Measurements from ENCODE around the gene AKAP6. TPM values are rescaled to one million over a fixed set of nuclear protein-coding genes. Genes with fewer than 3 reads are reported as not detected.

The AKAP6 gene
- total and polyA plus RNA-seq, 2 of the 8 experiments (the other 6 are each of a cell fraction or from before 2014, with no cell fraction given): 0.09 to 0.89 TPM

DNA sequence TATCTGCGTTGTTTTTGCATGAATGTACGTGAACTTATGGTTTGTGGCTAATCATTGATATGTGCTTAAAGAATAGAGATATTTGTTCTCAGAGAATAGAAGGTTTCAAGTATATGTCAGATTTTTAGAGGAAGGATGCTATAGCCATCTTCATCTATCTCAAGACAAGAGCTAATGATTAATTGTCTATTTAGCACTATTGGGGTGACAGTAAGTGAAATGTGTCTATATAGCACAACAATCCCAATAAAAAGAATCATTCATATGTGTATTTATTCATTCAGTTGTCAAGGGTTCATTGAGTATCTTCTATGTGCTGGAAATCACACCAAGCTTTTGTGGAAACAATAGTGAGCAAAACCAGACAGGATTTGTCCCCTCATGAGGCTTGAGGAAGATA, 310.1 kb downstream of the AKAP6 start:
- H3K4ac ChIP-seq (replicated peaks; ENCODE audit: insufficient read length, low read depth, low read length): no peak overlapping the region
- no peaks in the 10 kb centered on the region for H3K79me2 ChIP-seq (ENCODE audit: control insufficient read depth in 1 of 2, insufficient read depth in 2 of 2, low read length in 2 of 2)
- H3K9me3 ChIP-seq (ENCODE audit: insufficient read depth in 2 of 2, low read depth in 1 of 2, low read length in 1 of 2): no peaks in the 10 kb centered on the region
- no peaks in the 10 kb centered on the region for H4K20me1 ChIP-seq (replicated peaks in 1 of 2; ENCODE audit: control insufficient read depth in 1 of 2, insufficient read depth in 2 of 2, low read length in 2 of 2)
- H3K9ac ChIP-seq (replicated peaks in 1 of 4; ENCODE audit: extremely low read depth in 1 of 4, low read depth in 3 of 4, low read length in 3 of 4): no peak overlapping the region
- H3K4me2 ChIP-seq (ENCODE audit: insufficient read depth in 1 of 2, low read depth in 2 of 2, low read length in 2 of 2): no peak overlapping the region
- no peak overlapping the region for H2BK120ac ChIP-seq (replicated peaks; ENCODE audit: low read depth, low read length)
- no peak overlapping the region for H3K4me3 ChIP-seq (ENCODE audit: extremely low read depth in 1 of 4, insufficient read depth in 2 of 4, low read depth in 3 of 4, low read length in 4 of 4)
- WGBS, 2 experiments (ENCODE audit: extremely low coverage in 1 of 2, insufficient coverage in 1 of 2, insufficient read length in 1 of 2, insufficient replicate concordance in 2 of 2, low coverage in 1 of 2, low lambda C conversion rate in 2 of 2, missing lambda C conversion rate in 1 of 2): 89% methylated on average over 2 of the region's 2 CpGs; no CpG with 5 or more reads in 1 of the 2 experiments
- DNase-seq (ENCODE audit: low read depth in 1 of 2, low spot score in 2 of 2) (no peak), FAIRE-seq (no peak)
- H3K18ac ChIP-seq (ENCODE audit: extremely low read depth, low read length): no peak overlapping the region
- no peak overlapping the region for H2AFZ ChIP-seq (ENCODE audit: low read length)
- H3K23me2 ChIP-seq (ENCODE audit: low read depth, low read length): no peaks in the 10 kb centered on the region; the same call in 1 of the 2 replicates
- H2BK20ac ChIP-seq (ENCODE audit: low read length): no peak overlapping the region
- no peak overlapping the region for H2BK15ac ChIP-seq (ENCODE audit: low read length)
- H3K14ac ChIP-seq (ENCODE audit: insufficient read length): no peak overlapping the region
- no peaks in the 10 kb centered on the region for H3K27me3 ChIP-seq (replicated peaks in 1 of 4; ENCODE audit: control insufficient read depth in 3 of 4, extremely low read depth in 1 of 4, insufficient read depth in 3 of 4, low read length in 3 of 4)
- POLR2A ChIA-PET (ENCODE audit: partially characterized antibody): no interaction called here
- H3K36me3 ChIP-seq (ENCODE audit: control insufficient read depth in 2 of 4, insufficient read depth in 4 of 4, low read length in 3 of 4): no peaks in the 10 kb centered on the region
- H3K56ac ChIP-seq (replicated peaks; ENCODE audit: insufficient read length, low read depth, low read length): no peak overlapping the region
- H3K79me1 ChIP-seq (ENCODE audit: low read depth, low read length): no peaks in the 10 kb centered on the region
- no peak overlapping the region for H3K27ac ChIP-seq (ENCODE audit: low read depth, low read length)
- H4K8ac ChIP-seq (ENCODE audit: extremely low read depth, insufficient read depth, low read length): no peak overlapping the region
- no peak overlapping the region for H2BK5ac ChIP-seq (ENCODE audit: low read depth, low read length)
- no peak overlapping the region for H4K91ac ChIP-seq (replicated peaks; ENCODE audit: insufficient read length, low read length)
- no peak overlapping the region for H4K5ac ChIP-seq (ENCODE audit: insufficient read length, low read depth, low read length)
- H2AK5ac ChIP-seq (ENCODE audit: low read depth, low read length): no peak overlapping the region
- CTCF ChIA-PET (ENCODE audit: partially characterized antibody): no interaction called here
- no peak overlapping the region for H2BK12ac ChIP-seq (ENCODE audit: low read depth, low read length)
- no peak overlapping the region for H3K23ac ChIP-seq (ENCODE audit: insufficient read length)
- H3K4me1 ChIP-seq (replicated peaks in 1 of 4; ENCODE audit: control insufficient read depth in 3 of 4, insufficient read depth in 4 of 4, low read length in 3 of 4): no peaks in the 10 kb centered on the region
- TF ChIP-seq HDAC2 (IDR thresholded peaks at IDR 0.05; ENCODE audit: borderline replicate concordance in 1 of 2, low read depth in 2 of 2, low read length in 2 of 2) (no peak), SP4 (IDR thresholded peaks at IDR 0.05; ENCODE audit: low read length) (no peak), SAP30 (IDR thresholded peaks at IDR 0.05; ENCODE audit: insufficient read depth, insufficient replicate concordance, low read length) (no peak), CEBPB (IDR thresholded peaks at IDR 0.05; ENCODE audit: low read depth, low read length) (no peak), FOSL1 (IDR thresholded peaks at IDR 0.05; ENCODE audit: insufficient read depth, low read depth, low read length) (no peak), TAF1 (IDR thresholded peaks at IDR 0.05; ENCODE audit: low read depth, low read length) (no peak), TAF7 (optimal IDR thresholded peaks at IDR 0.05; ENCODE audit: borderline replicate concordance, low read depth, low read length) (no peak)
- TF ChIP-seq, protein P1, sequence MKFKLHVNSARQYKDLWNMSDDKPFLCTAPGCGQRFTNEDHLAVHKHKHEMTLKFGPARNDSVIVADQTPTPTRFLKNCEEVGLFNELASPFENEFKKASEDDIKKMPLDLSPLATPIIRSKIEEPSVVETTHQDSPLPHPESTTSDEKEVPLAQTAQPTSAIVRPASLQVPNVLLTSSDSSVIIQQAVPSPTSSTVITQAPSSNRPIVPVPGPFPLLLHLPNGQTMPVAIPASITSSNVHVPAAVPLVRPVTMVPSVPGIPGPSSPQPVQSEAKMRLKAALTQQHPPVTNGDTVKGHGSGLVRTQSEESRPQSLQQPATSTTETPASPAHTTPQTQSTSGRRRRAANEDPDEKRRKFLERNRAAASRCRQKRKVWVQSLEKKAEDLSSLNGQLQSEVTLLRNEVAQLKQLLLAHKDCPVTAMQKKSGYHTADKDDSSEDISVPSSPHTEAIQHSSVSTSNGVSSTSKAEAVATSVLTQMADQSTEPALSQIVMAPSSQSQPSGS (IDR thresholded peaks at IDR 0.05; ENCODE audit: low read length): no peak
- TF ChIP-seq, protein P2, sequence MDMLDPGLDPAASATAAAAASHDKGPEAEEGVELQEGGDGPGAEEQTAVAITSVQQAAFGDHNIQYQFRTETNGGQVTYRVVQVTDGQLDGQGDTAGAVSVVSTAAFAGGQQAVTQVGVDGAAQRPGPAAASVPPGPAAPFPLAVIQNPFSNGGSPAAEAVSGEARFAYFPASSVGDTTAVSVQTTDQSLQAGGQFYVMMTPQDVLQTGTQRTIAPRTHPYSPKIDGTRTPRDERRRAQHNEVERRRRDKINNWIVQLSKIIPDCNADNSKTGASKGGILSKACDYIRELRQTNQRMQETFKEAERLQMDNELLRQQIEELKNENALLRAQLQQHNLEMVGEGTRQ (IDR thresholded peaks at IDR 0.05; ENCODE audit: low read length): no peak
- TF ChIP-seq, protein P3, sequence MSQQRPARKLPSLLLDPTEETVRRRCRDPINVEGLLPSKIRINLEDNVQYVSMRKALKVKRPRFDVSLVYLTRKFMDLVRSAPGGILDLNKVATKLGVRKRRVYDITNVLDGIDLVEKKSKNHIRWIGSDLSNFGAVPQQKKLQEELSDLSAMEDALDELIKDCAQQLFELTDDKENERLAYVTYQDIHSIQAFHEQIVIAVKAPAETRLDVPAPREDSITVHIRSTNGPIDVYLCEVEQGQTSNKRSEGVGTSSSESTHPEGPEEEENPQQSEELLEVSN (IDR thresholded peaks at IDR 0.05): no peak
